Measurements from ENCODE around the gene PDE4D.

DNA sequence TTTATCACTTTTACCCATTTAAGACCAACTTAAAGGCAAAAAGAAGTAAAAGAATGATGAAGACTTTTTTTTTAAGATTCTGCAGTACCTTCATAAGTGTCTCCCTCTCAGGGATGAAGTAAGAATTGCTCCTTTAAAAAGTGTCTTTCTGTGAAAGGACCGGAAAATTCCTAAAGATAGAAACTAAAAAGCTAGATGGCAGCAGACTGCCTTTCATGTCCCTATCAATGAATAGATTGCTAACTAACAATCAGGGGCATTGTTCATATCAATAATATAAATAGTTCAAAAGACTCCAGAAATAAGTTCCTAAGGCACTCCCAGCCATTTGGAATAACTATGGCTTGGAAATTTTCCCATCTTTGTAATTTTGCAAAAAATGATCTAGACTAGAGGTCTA is 558.0 kb downstream of the PDE4D start:
- TF ChIP-seq, protein P1, sequence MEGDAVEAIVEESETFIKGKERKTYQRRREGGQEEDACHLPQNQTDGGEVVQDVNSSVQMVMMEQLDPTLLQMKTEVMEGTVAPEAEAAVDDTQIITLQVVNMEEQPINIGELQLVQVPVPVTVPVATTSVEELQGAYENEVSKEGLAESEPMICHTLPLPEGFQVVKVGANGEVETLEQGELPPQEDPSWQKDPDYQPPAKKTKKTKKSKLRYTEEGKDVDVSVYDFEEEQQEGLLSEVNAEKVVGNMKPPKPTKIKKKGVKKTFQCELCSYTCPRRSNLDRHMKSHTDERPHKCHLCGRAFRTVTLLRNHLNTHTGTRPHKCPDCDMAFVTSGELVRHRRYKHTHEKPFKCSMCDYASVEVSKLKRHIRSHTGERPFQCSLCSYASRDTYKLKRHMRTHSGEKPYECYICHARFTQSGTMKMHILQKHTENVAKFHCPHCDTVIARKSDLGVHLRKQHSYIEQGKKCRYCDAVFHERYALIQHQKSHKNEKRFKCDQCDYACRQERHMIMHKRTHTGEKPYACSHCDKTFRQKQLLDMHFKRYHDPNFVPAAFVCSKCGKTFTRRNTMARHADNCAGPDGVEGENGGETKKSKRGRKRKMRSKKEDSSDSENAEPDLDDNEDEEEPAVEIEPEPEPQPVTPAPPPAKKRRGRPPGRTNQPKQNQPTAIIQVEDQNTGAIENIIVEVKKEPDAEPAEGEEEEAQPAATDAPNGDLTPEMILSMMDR (IDR thresholded peaks at IDR 0.05; ENCODE audit: insufficient read depth, low read length): no peak
- no peak for TF ChIP-seq REST (IDR thresholded peaks at IDR 0.05; ENCODE audit: insufficient replicate concordance, low read depth)
- TF ChIP-seq GABPA (IDR thresholded peaks at IDR 0.05; ENCODE audit: low read depth): no peak
- no peak for TF ChIP-seq POLR2AphosphoS5 (IDR thresholded peaks at IDR 0.05; ENCODE audit: low read depth)
- TF ChIP-seq SPI1 (IDR thresholded peaks at IDR 0.05; ENCODE audit: borderline replicate concordance, low read depth): no peak
